HuH-7.5 (cell line): ENCODE results near the gene UBE2QL1.
A peak's percentile ranks its signal among the peaks of the same experiment; 100 is the strongest.

Experiments
- DNase-seq: peaks from one replicate; pipeline ENCODE4 v3.0.0; 2011; ENCODE audit warnings: low spot score

UBE2QL1 gene

DNA sequence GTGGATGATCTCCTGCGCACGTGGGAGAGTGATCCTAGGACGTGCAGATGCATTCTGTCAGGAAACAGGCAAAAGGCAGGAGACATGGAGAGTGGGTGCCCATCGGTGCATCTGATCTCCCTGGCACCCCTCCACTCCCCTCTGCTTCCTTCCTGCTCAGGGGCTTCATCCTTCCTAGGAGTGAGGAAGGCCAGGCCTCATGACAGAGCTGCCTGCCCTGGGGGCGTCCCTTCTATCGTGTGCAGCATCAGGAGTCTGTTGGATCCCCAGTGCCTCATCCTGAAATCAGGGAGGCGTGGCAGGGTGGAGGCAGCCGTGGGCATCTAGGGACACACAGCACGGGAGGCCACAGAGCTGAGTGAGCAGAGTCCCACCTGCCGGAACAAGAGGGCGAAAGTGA lies 30.1 kb downstream of the UBE2QL1 start:
- DNase-seq = no peak

GRCh38 chr5:6480133-6481051 lies 31.7 kb downstream of the UBE2QL1 start:
- no peak for DNase-seq

- no peak for DNase-seq
Measured at GRCh38 chr5:6482735-6483134, 34.1 kb downstream of the UBE2QL1 start.

- DNase-seq = no peak
Measured at GRCh38 chr5:6483880-6484382, 35.3 kb downstream of the UBE2QL1 start.

GRCh38 chr5:6484446-6484845 lies 35.8 kb downstream of the UBE2QL1 start:
- no peak for DNase-seq

DNA sequence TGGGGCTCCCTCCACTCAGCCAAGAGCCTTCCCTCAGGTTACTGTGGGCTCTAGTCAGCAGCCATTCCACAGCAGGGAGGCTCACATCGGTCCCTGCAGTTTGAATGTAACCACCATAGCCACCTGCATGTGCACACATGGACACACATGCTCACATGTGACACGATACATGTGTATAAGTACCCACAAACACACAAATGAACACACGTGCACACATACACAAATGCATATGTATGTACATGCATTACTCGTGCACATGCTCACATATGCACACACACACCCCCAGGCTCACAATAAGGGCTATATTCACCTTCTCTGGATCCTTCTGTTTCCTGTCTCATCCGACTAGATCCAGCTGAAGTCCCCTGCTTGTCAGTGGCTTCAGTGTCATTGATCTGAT lies 36.2 kb downstream of the UBE2QL1 start:
- no peak for DNase-seq

DNA sequence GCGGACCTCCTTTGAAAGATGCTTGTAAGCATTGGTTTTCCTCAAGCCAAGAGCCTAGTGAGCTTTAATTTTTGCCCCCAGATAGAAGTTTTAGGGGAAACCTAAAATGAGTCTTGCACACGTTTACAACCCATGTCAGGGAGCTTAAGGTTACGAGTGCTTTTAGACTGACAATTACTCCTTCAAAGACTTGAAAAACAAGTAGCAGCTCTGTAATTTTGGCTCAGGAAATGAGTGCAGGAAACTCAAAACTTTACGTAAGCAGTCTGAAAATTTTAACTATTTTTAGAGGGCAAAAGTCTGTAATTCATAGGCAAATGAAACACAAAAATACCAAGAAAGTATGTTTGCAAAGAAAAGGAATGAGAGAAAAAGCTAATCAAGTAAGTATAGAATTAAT lies 36.8 kb downstream of the UBE2QL1 start:
- DNase-seq = no peak

DNA sequence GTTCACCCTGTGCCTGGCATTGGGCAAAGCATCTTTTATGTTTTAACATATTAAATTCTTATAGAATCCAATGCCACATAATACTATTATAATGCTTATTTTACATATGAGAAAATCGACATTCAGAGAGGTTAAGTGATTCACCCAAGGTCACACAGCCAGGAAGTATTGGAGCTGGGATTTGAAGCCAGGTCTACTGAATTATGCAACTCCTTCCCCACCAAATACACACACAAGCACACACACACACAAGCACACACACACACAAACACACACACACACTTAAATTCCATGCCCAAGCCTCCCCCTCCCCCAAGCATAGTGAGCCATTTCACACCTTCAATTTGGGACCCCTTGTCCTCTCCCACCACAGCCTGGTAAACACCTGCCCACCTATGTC lies 37.4 kb downstream of the UBE2QL1 start:
- DNase-seq = no peak

GRCh38 chr5:6487081-6487480 lies 38.4 kb downstream of the UBE2QL1 start:
- no peak for DNase-seq

DNA sequence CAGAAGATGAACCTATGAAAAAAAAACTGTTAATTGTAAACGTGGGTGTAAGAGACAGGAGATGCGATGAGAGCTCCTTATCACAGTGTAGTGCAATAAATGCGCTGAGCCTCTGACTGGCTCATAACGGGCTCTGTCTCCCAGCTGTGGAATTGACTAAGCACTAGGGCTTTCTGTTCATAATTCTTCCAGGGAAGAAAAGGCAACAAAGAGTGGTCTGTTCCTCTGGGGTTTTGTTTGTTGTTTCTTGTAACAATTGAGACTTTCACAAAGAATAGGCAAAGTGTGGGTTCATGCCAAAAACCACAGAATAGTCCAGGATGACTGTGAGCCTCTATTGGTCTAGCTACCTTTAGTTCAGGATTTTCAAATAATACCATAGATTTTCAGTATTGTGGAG lies 39.4 kb downstream of the UBE2QL1 start:
- no peak for DNase-seq

DNA sequence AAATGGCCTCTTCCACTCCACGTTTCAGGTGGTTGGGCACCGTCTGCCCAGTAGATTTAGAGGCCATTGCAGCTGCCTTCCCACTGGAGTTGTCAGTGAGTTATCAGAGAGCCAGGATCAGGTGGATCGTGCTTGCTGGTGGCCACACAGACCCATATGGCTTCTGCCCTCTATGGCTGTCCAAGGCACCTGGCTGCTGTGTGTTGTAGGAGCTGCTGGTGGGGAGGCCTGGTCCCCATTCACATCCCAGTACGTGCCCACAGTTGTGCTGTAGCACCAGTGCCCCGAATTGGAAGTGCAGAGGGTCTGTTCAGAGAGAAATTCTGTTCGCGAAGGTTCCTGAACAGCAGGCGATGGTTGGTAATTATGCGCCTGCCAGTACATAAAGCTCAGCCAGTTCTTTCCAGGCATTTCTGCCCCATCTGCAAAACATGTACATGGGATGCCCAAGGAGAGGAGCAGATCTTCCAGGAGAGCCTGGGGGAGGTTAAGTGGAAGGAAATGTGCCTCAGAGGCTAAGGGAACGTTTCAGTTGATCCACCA lies 41.1 kb downstream of the UBE2QL1 start:
- DNase-seq = no peak

DNA sequence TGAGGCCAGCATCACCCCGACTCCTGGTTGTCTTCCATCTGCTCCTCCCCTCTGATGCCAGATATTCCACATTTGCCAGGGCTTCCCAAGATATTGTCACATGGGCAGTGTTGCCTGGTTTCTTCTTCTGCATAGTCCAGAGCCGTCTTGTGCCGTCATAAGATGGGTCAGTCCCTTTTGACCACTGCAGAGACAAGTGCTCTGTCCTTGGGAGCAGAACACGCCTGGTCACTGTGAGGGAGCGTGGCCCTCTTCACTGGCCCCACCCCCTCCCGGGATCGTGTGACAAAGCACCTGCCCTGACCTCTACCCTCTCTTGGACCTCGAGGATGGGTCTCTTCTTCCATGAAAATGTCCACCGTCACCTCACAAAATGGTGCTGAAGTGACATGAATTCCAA lies 41.6 kb downstream of the UBE2QL1 start:
- DNase-seq = no peak

- no peak for DNase-seq
Measured at GRCh38 chr5:6490693-6491092, 42.0 kb downstream of the UBE2QL1 start.

DNA sequence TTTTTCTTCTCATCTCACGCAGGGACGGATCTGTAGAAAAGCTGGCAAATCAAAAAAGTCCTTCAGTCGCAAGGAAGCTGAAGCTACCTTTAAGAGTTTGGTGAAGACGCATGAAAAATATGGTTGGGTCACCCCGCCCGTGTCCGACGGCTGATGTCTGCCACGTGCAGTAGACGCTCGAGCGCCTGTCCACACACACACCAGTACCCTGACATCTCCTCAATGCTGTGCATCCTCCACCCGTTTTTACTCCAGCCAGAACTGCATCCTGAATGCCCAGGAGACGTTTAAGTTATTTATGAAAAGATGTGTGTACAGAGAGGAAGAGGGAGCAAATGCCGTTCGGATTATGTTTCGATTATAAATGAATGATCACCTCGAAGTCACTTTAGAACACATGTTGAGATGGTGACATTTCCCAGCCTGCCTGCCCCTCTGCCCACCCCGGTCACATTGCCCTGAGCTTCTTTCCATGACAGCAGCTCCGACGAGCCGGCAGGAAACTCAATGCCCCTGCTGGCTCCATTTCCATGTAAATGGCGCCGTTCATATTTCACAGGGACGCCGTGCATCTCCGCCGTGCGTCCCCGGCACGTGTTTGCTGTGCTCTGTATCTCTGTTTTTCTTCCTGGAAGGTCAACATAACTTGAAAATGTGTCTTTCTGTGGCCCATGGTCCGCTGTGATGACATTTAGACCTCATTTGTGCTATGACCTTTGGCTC lies 42.7 kb downstream of the UBE2QL1 start:
- DNase-seq = no peak

DNA sequence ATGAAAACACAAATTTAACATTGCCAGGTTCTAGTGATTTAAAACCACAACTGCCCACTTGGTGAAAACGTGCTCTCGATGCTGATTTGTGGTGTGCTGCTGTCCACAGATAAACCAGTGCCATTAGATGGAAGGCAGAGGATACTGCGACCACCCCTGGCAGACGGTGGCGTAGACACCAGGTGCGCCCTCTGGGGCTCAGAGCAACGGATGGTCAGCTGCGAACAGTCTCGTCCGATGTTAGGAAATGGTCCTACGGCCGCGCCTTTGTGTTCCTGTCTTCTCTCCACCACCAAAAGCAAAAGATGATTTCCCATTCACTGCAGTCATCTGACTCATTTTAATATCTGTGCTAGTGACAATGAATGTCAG lies 43.2 kb downstream of the UBE2QL1 start:
- DNase-seq = no peak

- DNase-seq = no peak
Measured at GRCh38 chr5:6492934-6493333, 44.3 kb downstream of the UBE2QL1 start.

- no peak for DNase-seq
Measured at GRCh38 chr5:6493681-6494454, 45.2 kb downstream of the UBE2QL1 start.

- no peak for DNase-seq
Measured at GRCh38 chr5:6494939-6495338, 46.3 kb downstream of the UBE2QL1 start.

DNA sequence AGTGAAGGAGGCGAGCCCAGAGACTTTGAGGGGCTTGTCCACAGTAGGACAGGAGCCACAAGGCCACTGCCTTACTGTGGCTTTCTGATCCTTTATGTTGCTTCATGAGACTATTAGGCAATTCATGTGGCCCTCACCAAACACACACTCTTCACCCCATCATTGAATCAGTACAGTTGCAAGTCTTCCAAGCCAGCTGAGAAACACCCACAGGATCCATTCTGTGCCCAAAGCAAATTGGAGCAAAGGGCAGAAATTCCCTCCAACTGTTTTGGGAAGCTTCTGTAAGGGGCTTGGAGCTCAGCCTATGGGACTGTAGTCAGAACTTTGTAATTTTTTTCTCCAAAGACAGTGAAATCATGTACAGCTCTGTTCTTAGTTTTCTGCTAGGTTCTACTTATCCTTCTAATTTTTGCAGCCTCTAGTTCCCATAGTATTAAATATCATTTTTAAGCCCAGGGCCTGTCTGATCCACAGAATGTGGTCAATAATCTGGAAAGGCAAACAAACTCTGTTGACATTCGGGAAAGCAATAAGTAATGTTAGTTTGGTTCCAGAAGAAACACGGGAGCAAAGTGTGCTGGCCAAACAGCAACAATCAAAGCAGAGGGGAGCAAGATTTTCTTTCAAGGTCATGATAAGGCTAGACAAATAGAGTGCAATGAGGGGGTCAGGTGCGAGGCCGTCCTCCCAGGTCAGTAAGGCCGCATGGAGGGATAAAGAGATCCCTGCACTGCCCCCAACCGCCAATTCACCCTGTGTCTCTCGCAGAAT lies 47.0 kb downstream of the UBE2QL1 start:
- peak; percentile 18 for DNase-seq

DNA sequence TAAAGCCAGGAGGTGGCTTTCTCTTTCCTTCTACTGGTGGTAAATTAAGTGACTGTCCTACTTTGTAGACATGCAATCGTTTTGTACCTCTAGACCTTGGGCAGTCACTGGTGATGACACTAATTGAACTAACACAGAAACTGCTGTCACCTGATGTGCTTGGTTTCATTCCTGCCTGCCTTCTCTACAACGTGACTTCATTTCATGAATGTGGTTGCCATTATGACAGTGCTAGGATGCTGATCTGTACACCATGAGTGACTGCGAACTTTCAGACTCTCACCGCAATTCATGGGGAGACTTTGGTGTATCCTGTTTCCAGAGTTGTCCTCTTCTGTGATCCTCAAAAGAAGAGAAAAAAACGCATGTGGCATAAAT lies 47.5 kb downstream of the UBE2QL1 start:
- DNase-seq = no peak

DNA sequence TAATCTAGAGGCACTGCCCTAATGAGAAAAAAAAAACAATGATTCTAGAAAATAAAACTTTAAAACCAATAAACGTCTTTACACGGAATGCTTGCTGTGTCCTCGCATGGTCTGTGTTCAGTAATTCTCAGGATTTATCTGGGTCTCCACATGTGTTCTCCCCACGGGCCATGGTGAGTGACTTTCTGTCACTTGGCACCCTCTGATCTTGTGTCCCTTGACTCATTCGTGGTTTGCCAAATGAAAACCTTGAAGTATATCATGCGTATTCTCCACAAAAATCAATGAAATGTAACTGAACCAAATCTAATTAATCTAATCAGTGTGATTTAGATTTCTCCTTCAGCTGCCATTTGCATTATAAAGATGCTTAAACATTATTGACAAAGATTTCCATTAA lies 48.0 kb downstream of the UBE2QL1 start:
- no peak for DNase-seq
